ENCODE data around the gene CCDC85C. TPM values are rescaled to one million over a fixed set of nuclear protein-coding genes. Genes with fewer than 3 reads are reported as not detected.

Gene CCDC85C
- total RNA-seq, 4 donors from 2014 or later: 0.34 to 1.7 (median 0.80) TPM

GRCh38 chr14:99556134-99556791 is 47.7 kb downstream of the CCDC85C start:
- no peak for TF ChIP-seq CTCF (IDR thresholded peaks at IDR 0.05; ENCODE audit: low read depth)

GRCh38 chr14:99554757-99555531 is 49.1 kb downstream of the CCDC85C start:
- TF ChIP-seq CTCF (IDR thresholded peaks at IDR 0.05; ENCODE audit: low read depth): no peak

GRCh38 chr14:99554184-99554583 is 49.8 kb downstream of the CCDC85C start:
- no peak for TF ChIP-seq CTCF (IDR thresholded peaks at IDR 0.05; ENCODE audit: low read depth)

- no peak for TF ChIP-seq CTCF (IDR thresholded peaks at IDR 0.05; ENCODE audit: low read depth)
These were observed 51.3 kb downstream of the CCDC85C start for GRCh38 chr14:99552572-99553216.

GRCh38 chr14:99552021-99552553 is 51.9 kb downstream of the CCDC85C start:
- no peak for TF ChIP-seq CTCF (IDR thresholded peaks at IDR 0.05; ENCODE audit: low read depth)

GRCh38 chr14:99551034-99551922 is 52.7 kb downstream of the CCDC85C start:
- no peak for TF ChIP-seq CTCF (IDR thresholded peaks at IDR 0.05; ENCODE audit: low read depth)

Measured in subcutaneous adipose tissue (tissue), 4 donors.